HepG2 (cell line): ENCODE measurements around the gene KCTD21. TPM values are rescaled to one million over a fixed set of nuclear protein-coding genes. Genes with fewer than 3 reads are reported as not detected.

ENCODE experiments used
- ATAC-seq: fragments of 200-7000 bp; cut with Tn5 transposase; 3 replicates; pipeline ENCODE4 v1.9.1; 2020; ENCODE audit warnings: mild to moderate bottlenecking, moderate library complexity
- BruUV-seq: library from RNA; stranded (reverse); fragments of 400-500 nt; replicated peaks from 2 replicates; lab custom pipeline; 2021; lab: Mats Ljungman, UMichigan
- CTCF ChIA-PET: fragments of 300-600 bp; formaldehyde crosslinking; extraction: SDS; loops from one replicate; lab custom pipeline; 2021; ENCODE audit warnings: low total read pairs, inconsistent platforms, low intra/inter-chr PET ratio; lab: Yijun Ruan, JAX
- POLR2A ChIA-PET: fragments of 350-600 bp; sonication (Branson Sonifier 250); formaldehyde crosslinking; loops from one replicate; lab custom pipeline; 2020; ENCODE audit warnings: antibody characterized with exemption, inconsistent platforms; lab: Yijun Ruan, JAX
- DNase-seq: peaks from one replicate; pipeline ENCODE4 v3.0.0-alpha.2; 2015; ENCODE audit warnings: low spot score
- FAIRE-seq: peaks from 3 replicates; lab custom pipeline; 2011; peaks lifted over from hg19 to GRCh38; lab: Jason Lieb, UNC
- H2AFZ ChIP-seq: one replicate; pipeline ENCODE4 v1.6.1; 2011; ENCODE audit warnings: low read length, inconsistent platforms
- H3K27ac ChIP-seq: fragments of 300-600 bp; 3 replicates; pipeline ENCODE4 v1.8.0; 2011; ENCODE audit warnings: mixed run types, mild to moderate bottlenecking, mixed read lengths, low read length, inconsistent platforms; ENCODE audit not compliant: insufficient read depth; ENCODE audit errors: extremely low read length
- H3K27me3 ChIP-seq, 2 experiments: fragments of 200-600 bp in 1 of 2; 2 replicates in 1 of 2; 3 replicates in 1 of 2; pipeline versions ENCODE4 v1.6.0 to v1.8.0; 2011; ENCODE audit warnings: low read length in 2 of 2, mild to moderate bottlenecking in 2 of 2, moderate library complexity in 2 of 2, inconsistent platforms in 1 of 2; ENCODE audit not compliant: insufficient read depth in 2 of 2, control insufficient read depth in 1 of 2
- H3K36me3 ChIP-seq, 2 experiments: fragments of 200-600 bp in 1 of 2; replicated peaks in 1 of 2; 2 replicates in 1 of 2; 3 replicates in 1 of 2; pipeline versions ENCODE4 v1.5.1 to v1.8.0; 2011; ENCODE audit warnings: low read length in 2 of 2, inconsistent platforms in 1 of 2; ENCODE audit not compliant: insufficient read depth in 2 of 2, control insufficient read depth in 1 of 2
- H3K4me1 ChIP-seq: 2 replicates; pipeline ENCODE4 v1.5.1; 2012; ENCODE audit warnings: low read length, inconsistent platforms; ENCODE audit not compliant: insufficient read depth
- H3K4me2 ChIP-seq: 2 replicates; pipeline ENCODE4 v1.6.0; 2011; ENCODE audit warnings: low read depth, low read length, inconsistent platforms
- H3K4me3 ChIP-seq, 3 experiments: fragments of 200-600 bp in 1 of 3; sonication (generic), shearing (Covaris generic) in 1 of 3; replicated peaks in 1 of 3; 2 replicates each; pipeline ENCODE4 v1.5.1; 2011 to 2016; ENCODE audit warnings: low read length in 3 of 3, inconsistent platforms in 2 of 3, low read depth in 2 of 3, mild to moderate bottlenecking in 2 of 3, control low read depth in 1 of 3, mixed read lengths in 1 of 3; ENCODE audit not compliant: insufficient read depth in 1 of 3
- H3K79me2 ChIP-seq: one replicate; pipeline ENCODE4 v1.6.1; 2011; ENCODE audit warnings: low read length, inconsistent platforms; ENCODE audit not compliant: insufficient read depth
- H3K9ac ChIP-seq: 2 replicates; pipeline ENCODE4 v1.6.0; 2011; ENCODE audit warnings: mild to moderate bottlenecking, low read depth, low read length, inconsistent platforms; ENCODE audit not compliant: insufficient read depth
- H3K9me3 ChIP-seq: 2 replicates; pipeline ENCODE4 v1.5.1; 2012; ENCODE audit warnings: mild to moderate bottlenecking, low read length
- H4K20me1 ChIP-seq: 2 replicates; pipeline ENCODE4 v1.6.0; 2011; ENCODE audit warnings: inconsistent platforms, mild to moderate bottlenecking, low read length, moderate library complexity; ENCODE audit not compliant: insufficient read depth
- EZH2 ChIP-seq: conservative IDR thresholded peaks from 2 replicates; pipeline ENCODE4 v1.6.1; 2012; ENCODE audit warnings: mild to moderate bottlenecking, low read depth, low read length, moderate library complexity
- FOSL2 ChIP-seq: sonication (generic); formaldehyde crosslinking; IDR thresholded peaks from 2 replicates; pipeline ENCODE4 v1.4.0; 2020; ENCODE audit warnings: missing genetic modification reagents
- HMGA1 ChIP-seq: sonication (generic); formaldehyde crosslinking; conservative IDR thresholded peaks from 2 replicates; pipeline ENCODE4 v1.4.0; 2020; ENCODE audit warnings: missing genetic modification reagents
- SNAPC2 ChIP-seq: sonication (generic); formaldehyde crosslinking; IDR thresholded peaks from 2 replicates; pipeline ENCODE4 v1.8.1; 2022; ENCODE audit warnings: mild to moderate bottlenecking, missing genetic modification reagents
- TBX2 ChIP-seq: sonication (generic); formaldehyde crosslinking; IDR thresholded peaks from 2 replicates; pipeline ENCODE4 v1.5.0; 2020; ENCODE audit warnings: missing genetic modification reagents, mild to moderate bottlenecking, borderline replicate concordance
- ZBTB10 ChIP-seq: sonication (generic); formaldehyde crosslinking; IDR thresholded peaks from 2 replicates; pipeline ENCODE4 v1.4.0; 2020; ENCODE audit warnings: missing genetic modification reagents, borderline replicate concordance
- ZBTB26 ChIP-seq: IDR thresholded peaks from 2 replicates; pipeline ENCODE4 v1.6.1; 2016; ENCODE audit warnings: missing compliant biosample characterization, missing genetic modification reagents, borderline replicate concordance
- ZMAT5 ChIP-seq: sonication (generic); formaldehyde crosslinking; IDR thresholded peaks from 2 replicates; pipeline ENCODE4 v1.5.0; 2020; ENCODE audit warnings: mild to moderate bottlenecking, low read depth, missing genetic modification reagents, borderline replicate concordance
- ZNF773 ChIP-seq: sonication (generic); formaldehyde crosslinking; IDR thresholded peaks from 2 replicates; pipeline ENCODE4 v1.4.0; 2020; ENCODE audit warnings: missing genetic modification reagents, borderline replicate concordance
- ZSCAN20 ChIP-seq: sonication (generic); formaldehyde crosslinking; IDR thresholded peaks from 2 replicates; pipeline ENCODE4 v1.4.0; 2020; ENCODE audit warnings: missing genetic modification reagents, mild to moderate bottlenecking, borderline replicate concordance
- WGBS: methylation state at CpG from one replicate; pipeline ENCODE4 v1.1.6; 2017; ENCODE audit warnings: low lambda C conversion rate; 5-methylcytosine and 5-hydroxymethylcytosine counted together
- in situ Hi-C: cut with HindIII; loops from 2 replicates; pipeline ENCODE4 v1.10.0; 2017; ENCODE audit warnings: low pct_unique_long_range_greater_than_20kb; ENCODE audit not compliant: extremely low pct_ligation_motif_present
- intact Hi-C: fragments of 100-400 bp; cut with micrococcal nuclease; formaldehyde crosslinking; loops from one replicate; pipeline ENCODE4 v1.10.0; 2022; ENCODE audit not compliant: unreplicated experiment
- polyA plus RNA-seq, 8 experiments: library from polyadenylated mRNA; depleted of rRNA in 3 of 8; stranded (reverse) in 7 of 8; unstranded in 1 of 8; fragments of >200 nt; fragmentation: Illumina TruSeq in 4 of 8; extraction: Trizol in 4 of 8; gene quantifications; 2 replicates each; pipeline versions ENCODE4 v1.2.1 to v1.2.3, GENCODE V29; 2011 to 2016; ENCODE audit warnings: low read depth in 4 of 8, missing spikeins in 1 of 8, mixed read lengths in 1 of 8; ENCODE audit not compliant: insufficient read depth in 1 of 8
- total RNA-seq, 5 experiments: library from RNA; depleted of rRNA; stranded (reverse); fragments of >200 nt; fragmentation: Illumina TruSeq; extraction: Trizol; gene quantifications; 2 replicates each; pipeline ENCODE4 v1.2.3, GENCODE V29; 2016; ENCODE audit warnings: low read depth in 1 of 5

The KCTD21 gene
- total and polyA plus RNA-seq, 2 of the 13 experiments (the other 11 are each of a cell fraction or from before 2014, with no cell fraction given), result 3.1 to 13.5 TPM

DNA sequence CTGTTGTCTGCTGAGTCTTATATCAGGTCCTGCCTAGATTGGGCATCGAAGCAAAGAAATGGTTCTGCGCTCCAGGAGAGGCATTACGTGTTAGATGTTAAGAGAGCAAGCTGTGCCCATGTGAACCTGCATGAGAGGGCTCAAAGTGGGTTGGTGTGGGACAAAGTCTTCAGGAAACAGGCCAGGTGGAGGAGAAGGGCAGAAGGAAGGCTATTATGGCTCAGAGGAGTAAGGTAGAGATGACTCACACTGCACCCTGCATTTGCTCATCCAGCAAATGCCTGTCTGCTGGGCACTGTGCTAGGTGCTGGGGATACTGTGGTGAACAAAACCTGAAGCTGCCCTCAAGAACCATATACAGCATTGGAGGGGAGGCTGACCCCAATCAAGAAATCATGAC, 6.1 kb upstream of the KCTD21 start:
- Histone ChIP-seq H3K4me2 (no peak overlapping the region), H3K9me3 (no peaks in the 10 kb centered on the region), H3K79me2 (peaks cover 3% of the 10 kb centered on the region), H3K36me3 (peaks cover 10 to 20% of the 10 kb centered on the region in 2 experiments; a peak in 4 of 5 replicates), H3K4me3 (no peak overlapping the region), H3K4me1 (peaks cover 60% of the 10 kb centered on the region)
- FAIRE-seq, result no peak
- no peak for TF ChIP-seq SNAPC2
- TF ChIP-seq FOSL2 (CRISPR knock-in tag), result peak; percentile 30; the same call in 1 of the 2 replicates
- TF ChIP-seq, all 625 proteins: peak for 1
- ChIA-PET POLR2A (no interaction called here), CTCF (no interaction called here)
- H3K27ac ChIP-seq, result no peak overlapping the region
- H4K20me1 ChIP-seq, result no peaks in the 10 kb centered on the region
- BruUV-seq, result no TSS peak
- no peaks in the 10 kb centered on the region for H3K27me3 ChIP-seq
- H3K9ac ChIP-seq, result no peak overlapping the region
- intact Hi-C loops, result no loop called here
- ATAC-seq, result no peak
- in situ Hi-C loops, result no loop called here
- WGBS, result 97% methylated on average over 3 of the region's 3 CpGs
- DNase-seq, result no peak
- H2AFZ ChIP-seq, result no peak overlapping the region

- WGBS, result 98% methylated on average over 8 of the region's 8 CpGs
- no TSS peak for BruUV-seq
- DNase-seq (no peak), FAIRE-seq (no peak), ATAC-seq (no peak)
- Histone ChIP-seq H3K36me3 (peaks cover 8 to 13% of the 10 kb centered on the region in 2 experiments; a peak in 3 of 5 replicates), H3K79me2 (peaks cover 3% of the 10 kb centered on the region), H3K9me3 (no peaks in the 10 kb centered on the region), H3K9ac (no peak overlapping the region), H3K4me2 (no peak overlapping the region), H3K4me1 (peaks cover 64% of the 10 kb centered on the region), H3K27me3 (no peaks in the 10 kb centered on the region), H3K4me3 (no peak overlapping the region), H3K27ac (no peak overlapping the region), H4K20me1 (no peaks in the 10 kb centered on the region), H2AFZ (no peak overlapping the region)
- intact Hi-C loops, result no loop called here
- TF ChIP-seq HMGA1 (CRISPR knock-in tag), result no peak
- no peak for TF ChIP-seq ZBTB26 (CRISPR knock-in tag)
- TF ChIP-seq ZBTB10 (CRISPR knock-in tag), result no peak
- no peak for TF ChIP-seq EZH2
- TF ChIP-seq ZSCAN20, result no peak
- TF ChIP-seq ZMAT5 (CRISPR knock-in tag), result no peak
- no peak for TF ChIP-seq ZNF773 (CRISPR knock-in tag)
- no peak for TF ChIP-seq TBX2 (CRISPR knock-in tag)
- POLR2A ChIA-PET, result interaction anchor here (1.5 to 1.7 kb wide), 2 partner anchors 199 to 381 kb away, joined by 3 to 5 read pairs; partner anchors contain the start of genes INTS4 and NARS2
- CTCF ChIA-PET, result no interaction called here
- in situ Hi-C loops, result no loop called here
Measured at GRCh38 chr11:78193806-78194205, 5.4 kb upstream of the KCTD21 start.
